ENCODE data around the gene MYLK. TPM values are rescaled to one million over a fixed set of nuclear protein-coding genes. Genes with fewer than 3 reads are reported as not detected.

MYLK gene
- total and polyA plus RNA-seq, 2 donors (not counting 1 experiment from before 2014, with no cell fraction given): 0.51 TPM; not detected in 1

- no peaks in the 10 kb centered on the region for H3K9me3 Mint-ChIP-seq (ENCODE audit: insufficient read depth)
- H3K27me3 ChIP-seq (replicated peaks in 1 of 4; ENCODE audit: control extremely low read depth in 1 of 4, control insufficient read depth in 3 of 4, insufficient read depth in 4 of 4, low read length in 3 of 4): no peaks in the 10 kb centered on the region
- H3K79me2 ChIP-seq (ENCODE audit: control insufficient read depth, insufficient read depth, low read length): no peaks in the 10 kb centered on the region
- H3K27me3 Mint-ChIP-seq: no peaks in the 10 kb centered on the region
- peaks cover 15 to 18% of the 10 kb centered on the region in 2 donors for H3K4me1 ChIP-seq (ENCODE audit: control insufficient read depth in 2 of 2, insufficient read depth in 2 of 2, low read length in 2 of 2)
- ChIA-PET CTCF (interaction anchor here (2.1 kb wide), 1 partner anchor 31 kb away, joined by 5 read pairs; no protein-coding TSS in a partner anchor), POLR2A (no interaction called here)
- no peak overlapping the region for H3K9ac ChIP-seq (ENCODE audit: low read length)
- intact Hi-C loops (cut with micrococcal nuclease): no loop called here
- no peaks in the 10 kb centered on the region for H3K36me3 ChIP-seq (replicated peaks in 1 of 2; ENCODE audit: control extremely low read depth in 1 of 2, control insufficient read depth in 1 of 2, extremely low read depth in 1 of 2, insufficient read depth in 2 of 2, low read length in 1 of 2)
- no peak for DNase-seq
- no peak for ATAC-seq (ENCODE audit: low read depth)
- 100% methylated on average over 1 of the region's 7 CpGs for WGBS (ENCODE audit: insufficient coverage)
- H4K20me1 ChIP-seq (ENCODE audit: control insufficient read depth, insufficient read depth, low read length, poor library complexity, severe bottlenecking): no peaks in the 10 kb centered on the region
- TF ChIP-seq CTCF (IDR thresholded peaks at IDR 0.05) (no peak), EZH2 (IDR thresholded peaks at IDR 0.05; ENCODE audit: borderline replicate concordance, insufficient read depth, low read depth, low read length, poor library complexity, severe bottlenecking) (no peak)
- peaks cover 20% of the 10 kb centered on the region for H3K4me1 Mint-ChIP-seq
- no peaks in the 10 kb centered on the region for H3K9me3 ChIP-seq (ENCODE audit: control extremely low read depth in 1 of 3, control insufficient read depth in 2 of 3, insufficient read depth in 1 of 3, low read length in 2 of 3)
- no peak overlapping the region for H3K4me2 ChIP-seq (replicated peaks; ENCODE audit: low read depth, low read length, poor library complexity, severe bottlenecking)
- no peak overlapping the region for H3K4me3 ChIP-seq (ENCODE audit: control extremely low read depth in 1 of 5, extremely low read depth in 1 of 5, insufficient read depth in 1 of 5, low read depth in 2 of 5, low read length in 4 of 5)
- no peak overlapping the region for H3K4me3 Mint-ChIP-seq
- H3K27ac ChIP-seq (ENCODE audit: low read length in 2 of 2): no peak overlapping the region
- no peak overlapping the region for H2AFZ ChIP-seq (ENCODE audit: insufficient read depth, low read depth, low read length, poor library complexity, severe bottlenecking)
- no peak overlapping the region for H3K27ac Mint-ChIP-seq
These were observed 262.8 kb downstream of the MYLK start for GRCh38 chr3:123621186-123621849.

- Histone ChIP-seq H3K9me3 (ENCODE audit: control extremely low read depth in 1 of 3, control insufficient read depth in 2 of 3, insufficient read depth in 1 of 3, low read length in 2 of 3) (no peaks in the 10 kb centered on the region), H3K27me3 (replicated peaks in 1 of 4; ENCODE audit: control extremely low read depth in 1 of 4, control insufficient read depth in 3 of 4, insufficient read depth in 4 of 4, low read length in 3 of 4) (no peaks in the 10 kb centered on the region), H3K4me2 (replicated peaks; ENCODE audit: low read depth, low read length, poor library complexity, severe bottlenecking) (no peak overlapping the region), H3K27ac (ENCODE audit: low read length in 2 of 2) (no peak overlapping the region), H2AFZ (ENCODE audit: insufficient read depth, low read depth, low read length, poor library complexity, severe bottlenecking) (no peak overlapping the region), H4K20me1 (ENCODE audit: control insufficient read depth, insufficient read depth, low read length, poor library complexity, severe bottlenecking) (no peaks in the 10 kb centered on the region), H3K4me3 (ENCODE audit: control extremely low read depth in 1 of 5, extremely low read depth in 1 of 5, insufficient read depth in 1 of 5, low read depth in 2 of 5, low read length in 4 of 5) (no peak overlapping the region), H3K36me3 (replicated peaks in 1 of 2; ENCODE audit: control extremely low read depth in 1 of 2, control insufficient read depth in 1 of 2, extremely low read depth in 1 of 2, insufficient read depth in 2 of 2, low read length in 1 of 2) (no peaks in the 10 kb centered on the region), H3K9ac (ENCODE audit: low read length) (no peak overlapping the region), H3K4me1 (ENCODE audit: control insufficient read depth in 2 of 2, insufficient read depth in 2 of 2, low read length in 2 of 2) (peaks cover 15 to 18% of the 10 kb centered on the region in 2 donors), H3K79me2 (ENCODE audit: control insufficient read depth, insufficient read depth, low read length) (no peaks in the 10 kb centered on the region)
- TF ChIP-seq CTCF (IDR thresholded peaks at IDR 0.05): no peak
- TF ChIP-seq EZH2 (IDR thresholded peaks at IDR 0.05; ENCODE audit: borderline replicate concordance, insufficient read depth, low read depth, low read length, poor library complexity, severe bottlenecking): no peak
- intact Hi-C loops (cut with micrococcal nuclease): no loop called here
- no peaks in the 10 kb centered on the region for H3K9me3 Mint-ChIP-seq (ENCODE audit: insufficient read depth)
- H3K4me1 Mint-ChIP-seq: peaks cover 20% of the 10 kb centered on the region
- H3K4me3 Mint-ChIP-seq: no peak overlapping the region
- 100% methylated on average over 3 of the region's 8 CpGs for WGBS (ENCODE audit: insufficient coverage)
- H3K27me3 Mint-ChIP-seq: no peaks in the 10 kb centered on the region
- no peak for DNase-seq
- H3K27ac Mint-ChIP-seq: no peak overlapping the region
- CTCF ChIA-PET: interaction anchor here (2.1 kb wide), 1 partner anchor 32 kb away, joined by 5 read pairs; no protein-coding TSS in a partner anchor
- ATAC-seq (ENCODE audit: low read depth): no peak
- POLR2A ChIA-PET: no interaction called here
These were observed 263.8 kb downstream of the MYLK start for GRCh38 chr3:123620343-123620742.

Data from B cell (primary cell).